Endothelial cell (in vitro differentiated cells): ENCODE measurements around the gene DCTPP1. TPM values are rescaled to one million over a fixed set of nuclear protein-coding genes. Genes with fewer than 3 reads are reported as not detected.

Experiments used
- DNase-seq: peaks from one replicate; pipeline ENCODE4 v3.0.0; 2021; ENCODE audit warnings: low spot score
- H3K27ac Mint-ChIP-seq: one replicate; pipeline ENCODE4 v1.8.0; 2021; ENCODE audit warnings: mixed read lengths, inconsistent platforms; ENCODE audit not compliant: unreplicated experiment
- H3K27me3 Mint-ChIP-seq: one replicate; pipeline ENCODE4 v1.8.0; 2021; ENCODE audit warnings: mild to moderate bottlenecking, moderate library complexity, mixed read lengths, inconsistent platforms; ENCODE audit not compliant: unreplicated experiment
- H3K36me3 Mint-ChIP-seq: one replicate; pipeline ENCODE4 v1.8.0; 2021; ENCODE audit warnings: mild to moderate bottlenecking, low read depth, mixed read lengths, inconsistent platforms; ENCODE audit not compliant: unreplicated experiment
- H3K4me1 Mint-ChIP-seq: one replicate; pipeline ENCODE4 v1.8.0; 2021; ENCODE audit warnings: mild to moderate bottlenecking, mixed read lengths, inconsistent platforms; ENCODE audit not compliant: unreplicated experiment
- H3K4me3 Mint-ChIP-seq: one replicate; pipeline ENCODE4 v1.8.0; 2021; ENCODE audit warnings: mild to moderate bottlenecking, mixed read lengths, inconsistent platforms; ENCODE audit not compliant: unreplicated experiment
- H3K9me3 Mint-ChIP-seq: one replicate; pipeline ENCODE4 v1.8.0; 2021; ENCODE audit warnings: mixed read lengths, inconsistent platforms; ENCODE audit not compliant: unreplicated experiment
- total RNA-seq: library from RNA; stranded (reverse); fragmentation: NEBNext Ultra II Directional; extraction: Animal tissue kit (Norgen Biotek cat#: 25700); gene quantifications from one replicate; pipeline ENCODE4 v1.2.1, GENCODE V29; 2021; ENCODE audit not compliant: unreplicated experiment
- TF ChIP-seq, protein P1 (sequence below): fragments of 200-600 bp; sonication (generic); IDR thresholded peaks from one replicate; pipeline ENCODE4 v1.5.0; 2021; ENCODE audit warnings: antibody characterized with exemption; ENCODE audit not compliant: unreplicated experiment

Gene DCTPP1
- total RNA-seq, 1 donor from 2014 or later: 61.1 TPM

DNA sequence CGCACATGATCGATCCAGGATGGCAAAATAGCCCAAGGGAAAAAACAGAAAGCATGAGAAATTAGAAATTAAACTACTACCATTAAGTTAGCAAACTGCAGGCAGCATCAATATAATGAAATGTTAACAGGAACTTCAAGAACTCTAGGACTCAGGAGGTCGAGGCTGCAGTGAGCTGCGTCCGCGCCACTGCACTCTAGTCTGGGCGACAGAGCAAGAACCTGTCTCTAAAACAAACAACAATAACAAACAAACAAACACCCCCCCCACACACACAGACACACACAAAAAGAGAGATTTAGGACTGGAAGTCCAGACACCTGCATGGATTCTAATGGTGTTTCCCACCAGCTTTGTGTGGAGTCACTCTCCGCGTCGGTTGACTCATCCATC lies 16.4 kb upstream of the DCTPP1 start:
- Mint-ChIP-seq H3K9me3 (no peaks in the 10 kb centered on the region), H3K27ac (peak overlapping the region; percentile 81), H3K4me1 (peaks cover 18% of the 10 kb centered on the region), H3K4me3 (peak overlapping the region; percentile 92), H3K36me3 (peaks cover 10% of the 10 kb centered on the region), H3K27me3 (peaks cover 8% of the 10 kb centered on the region)
- no peak for DNase-seq
- TF ChIP-seq, protein P1, sequence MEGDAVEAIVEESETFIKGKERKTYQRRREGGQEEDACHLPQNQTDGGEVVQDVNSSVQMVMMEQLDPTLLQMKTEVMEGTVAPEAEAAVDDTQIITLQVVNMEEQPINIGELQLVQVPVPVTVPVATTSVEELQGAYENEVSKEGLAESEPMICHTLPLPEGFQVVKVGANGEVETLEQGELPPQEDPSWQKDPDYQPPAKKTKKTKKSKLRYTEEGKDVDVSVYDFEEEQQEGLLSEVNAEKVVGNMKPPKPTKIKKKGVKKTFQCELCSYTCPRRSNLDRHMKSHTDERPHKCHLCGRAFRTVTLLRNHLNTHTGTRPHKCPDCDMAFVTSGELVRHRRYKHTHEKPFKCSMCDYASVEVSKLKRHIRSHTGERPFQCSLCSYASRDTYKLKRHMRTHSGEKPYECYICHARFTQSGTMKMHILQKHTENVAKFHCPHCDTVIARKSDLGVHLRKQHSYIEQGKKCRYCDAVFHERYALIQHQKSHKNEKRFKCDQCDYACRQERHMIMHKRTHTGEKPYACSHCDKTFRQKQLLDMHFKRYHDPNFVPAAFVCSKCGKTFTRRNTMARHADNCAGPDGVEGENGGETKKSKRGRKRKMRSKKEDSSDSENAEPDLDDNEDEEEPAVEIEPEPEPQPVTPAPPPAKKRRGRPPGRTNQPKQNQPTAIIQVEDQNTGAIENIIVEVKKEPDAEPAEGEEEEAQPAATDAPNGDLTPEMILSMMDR: no peak

DNA sequence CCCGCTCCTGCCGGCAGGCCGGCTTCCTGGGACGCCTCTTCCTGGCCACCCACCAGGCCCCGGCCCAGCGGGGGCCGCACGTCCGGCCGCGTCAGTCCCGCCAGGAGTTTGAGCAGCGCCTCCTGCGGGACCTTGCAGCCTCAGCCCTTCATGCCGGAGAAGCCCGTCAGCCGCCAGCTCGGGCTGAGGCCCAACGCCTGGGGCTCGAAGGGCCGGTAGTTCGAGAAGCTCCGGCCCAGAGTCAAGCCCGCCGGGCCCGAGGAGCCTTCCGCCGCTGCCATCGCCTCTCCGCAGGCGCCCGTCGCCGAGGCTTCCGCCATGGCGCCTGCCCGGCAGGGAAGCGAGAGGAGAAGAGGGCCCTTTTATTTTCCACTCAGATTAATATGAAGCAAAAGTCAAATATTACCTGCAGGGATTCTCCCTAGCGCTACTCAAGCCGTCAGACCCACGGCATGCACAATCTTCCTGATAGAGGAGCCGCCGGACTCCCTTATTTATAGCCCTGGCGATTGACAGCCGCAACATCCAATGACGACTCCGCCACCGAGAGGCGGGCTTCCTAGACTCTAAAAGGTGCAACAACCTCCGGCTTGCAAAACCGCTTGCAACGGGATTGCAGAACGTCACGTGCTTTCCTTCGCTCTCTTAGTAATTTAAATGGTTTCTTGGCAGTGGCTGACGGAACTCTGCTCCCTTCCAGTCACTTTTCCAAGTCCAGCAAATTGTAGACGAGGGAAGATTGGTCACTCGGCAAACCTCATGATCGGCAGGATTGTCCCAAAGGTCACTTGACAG lies 15.8 kb upstream of the DCTPP1 start, which contains the start of gene SEPHS2:
TSS of gene SEPHS2 (minus strand) at position 467 of the 795 bp plus-strand sequence. CDS start at position 320, 147 bp downstream.
- no peaks in the 10 kb centered on the region for H3K9me3 Mint-ChIP-seq
- H3K27ac Mint-ChIP-seq: peak within 1 kb of the TSS; percentile 83
- H3K4me1 Mint-ChIP-seq: peaks cover 18% of the 10 kb centered on the region
- H3K27me3 Mint-ChIP-seq: peaks cover 8% of the 10 kb centered on the region
- DNase-seq: peak; percentile 90
- peaks cover 10% of the 10 kb centered on the region for H3K36me3 Mint-ChIP-seq
- TF ChIP-seq, protein P1: peak; percentile 34
- peak within 1 kb of the TSS; percentile 92 for H3K4me3 Mint-ChIP-seq

DNA sequence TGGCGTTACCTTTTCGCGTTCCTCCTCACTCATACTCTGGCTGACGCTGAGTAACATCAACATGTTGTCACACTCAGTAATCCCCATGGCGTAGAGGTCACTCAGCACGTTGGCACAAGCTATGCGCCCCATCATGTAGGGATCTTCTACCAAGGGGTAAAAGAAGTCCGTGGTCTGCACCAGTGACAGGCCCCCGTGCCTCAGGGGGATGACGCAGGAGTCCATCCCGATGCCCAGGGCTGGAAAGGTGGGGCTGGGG lies 15.2 kb upstream of the DCTPP1 start:
- TF ChIP-seq, protein P1: no peak
- Mint-ChIP-seq H3K9me3 (no peaks in the 10 kb centered on the region), H3K4me3 (peak overlapping the region; percentile 86), H3K27ac (peak overlapping the region; percentile 83), H3K4me1 (peaks cover 18% of the 10 kb centered on the region), H3K36me3 (peaks cover 10% of the 10 kb centered on the region), H3K27me3 (peaks cover 8% of the 10 kb centered on the region)
- DNase-seq: no peak

DNA sequence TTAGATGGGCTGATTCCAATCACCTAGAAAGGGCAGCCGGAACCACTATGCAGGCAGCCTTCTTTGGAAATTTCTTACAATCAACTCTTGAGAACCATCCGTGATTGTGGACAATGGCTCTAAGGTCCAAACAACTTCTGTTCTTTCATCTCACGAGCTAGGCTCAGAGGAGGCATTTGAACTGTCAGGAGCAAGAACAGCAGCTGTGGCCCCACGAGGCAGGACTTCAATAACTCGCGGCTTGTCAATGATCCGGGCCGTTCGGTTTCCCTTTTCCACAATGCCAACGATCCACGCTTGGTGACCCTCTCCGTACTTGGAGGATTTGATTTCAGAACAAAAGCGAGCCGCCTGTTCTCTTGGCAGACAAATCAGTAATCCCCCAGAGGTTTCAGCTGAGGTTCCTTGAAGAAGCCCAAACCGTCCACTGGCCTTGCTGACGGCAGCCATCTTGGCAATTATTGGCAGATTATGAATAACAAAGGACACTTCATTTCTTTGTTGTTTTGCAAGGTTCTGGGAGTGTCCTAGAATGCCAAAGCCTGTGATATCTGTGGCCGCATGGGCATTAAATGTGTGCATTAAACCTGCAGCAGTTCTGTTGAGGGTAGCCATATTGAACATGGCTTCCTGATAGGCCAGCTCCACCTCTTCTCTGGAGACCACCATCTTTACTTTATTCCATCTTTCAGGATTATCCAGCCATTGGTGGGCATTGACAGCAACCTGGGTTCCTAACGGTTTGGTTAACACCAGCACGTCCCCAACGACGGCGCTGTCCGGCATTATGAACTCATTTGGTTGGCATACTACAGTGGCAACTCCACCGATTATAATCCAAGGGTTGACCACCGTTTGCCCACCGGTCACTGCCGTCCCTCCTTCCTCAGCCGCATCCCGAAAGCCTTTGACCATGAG lies 14.7 kb upstream of the DCTPP1 start:
- Mint-ChIP-seq H3K36me3 (peaks cover 10% of the 10 kb centered on the region), H3K27ac (peak overlapping the region; percentile 83), H3K4me1 (peaks cover 18% of the 10 kb centered on the region), H3K9me3 (no peaks in the 10 kb centered on the region), H3K4me3 (peak overlapping the region; percentile 86), H3K27me3 (peaks cover 8% of the 10 kb centered on the region)
- no peak for DNase-seq
- TF ChIP-seq, protein P1: no peak
